SK-N-SH (cell line): ENCODE measurements around the gene FBH1. TPM values are rescaled to one million over a fixed set of nuclear protein-coding genes. Genes with fewer than 3 reads are reported as not detected.

Experiments
- CTCF ChIA-PET: fragments of 300-600, 350-600 bp; formaldehyde crosslinking; extraction: SDS; loops from one replicate; lab custom pipeline; 2021; lab: Yijun Ruan, JAX
- POLR2A ChIA-PET: fragments of 350-600 bp; sonication (Branson Sonifier 250); formaldehyde crosslinking; extraction: SDS; loops from one replicate; lab custom pipeline; 2020; ENCODE audit warnings: antibody characterized with exemption, inconsistent platforms; lab: Yijun Ruan, JAX
- DNase-seq: peaks from one replicate; pipeline ENCODE4 v3.0.0; 2012
- H2AFZ ChIP-seq: fragments of 200-600 bp; sonication (generic); 2 replicates; pipeline ENCODE4 v1.8.1; 2016; ENCODE audit warnings: antibody characterized with exemption, mild to moderate bottlenecking, low read depth
- H3F3A ChIP-seq: fragments of 200-600 bp; sonication (generic); replicated peaks from 2 replicates; pipeline ENCODE3; 2016; ENCODE audit warnings: antibody characterized with exemption, mild to moderate bottlenecking; ENCODE audit not compliant: insufficient read depth
- H3K27ac ChIP-seq, 2 experiments: fragments of 200-500 bp in 1 of 2; fragments of 200-600 bp in 1 of 2; sonication (Bioruptor generic) in 1 of 2; sonication (generic), shearing (Covaris generic) in 1 of 2; 2 replicates each; pipeline versions ENCODE4 v1.5.1 to v1.6.1; 2014 to 2016; ENCODE audit warnings: low read depth in 2 of 2, inconsistent platforms in 1 of 2, low read length in 1 of 2, mild to moderate bottlenecking in 1 of 2, mixed read lengths in 1 of 2
- H3K27me3 ChIP-seq: fragments of 200-600 bp; sonication (generic), shearing (Covaris generic); 2 replicates; pipeline ENCODE4 v1.6.1; 2016; ENCODE audit warnings: mixed run types; ENCODE audit not compliant: insufficient read depth
- H3K36me3 ChIP-seq, 2 experiments: fragments of 200-500 bp in 1 of 2; fragments of 200-600 bp in 1 of 2; sonication (Bioruptor generic) in 1 of 2; sonication (generic) in 1 of 2; replicated peaks in 1 of 2; 2 replicates each; pipeline versions ENCODE3 to v1.5.1; 2014 to 2016; ENCODE audit warnings: low read length in 1 of 2, mild to moderate bottlenecking in 1 of 2; ENCODE audit not compliant: insufficient read depth in 2 of 2, control insufficient read depth in 1 of 2
- H3K4me1 ChIP-seq, 2 experiments: fragments of 200-500 bp in 1 of 2; fragments of 200-600 bp in 1 of 2; sonication (Bioruptor generic) in 1 of 2; sonication (generic), shearing (Covaris generic) in 1 of 2; 2 replicates each; pipeline versions ENCODE4 v1.5.1 to v1.6.1; 2014 to 2016; ENCODE audit warnings: low read depth in 1 of 2, low read length in 1 of 2, mixed run types in 1 of 2; ENCODE audit not compliant: insufficient read depth in 2 of 2, control insufficient read depth in 1 of 2
- H3K4me2 ChIP-seq: fragments of 200-600 bp; sonication (generic), shearing (Covaris generic); 2 replicates; pipeline ENCODE4 v1.6.1; 2017; ENCODE audit warnings: mixed run types
- H3K4me3 ChIP-seq, 2 experiments: fragments of 200-500 bp in 1 of 2; fragments of 200-600 bp in 1 of 2; sonication (Bioruptor generic) in 1 of 2; sonication (generic), shearing (Covaris generic) in 1 of 2; 2 replicates each; pipeline versions ENCODE4 v1.5.1 to v1.8.1; 2014 to 2016; ENCODE audit warnings: low read depth in 2 of 2, inconsistent platforms in 1 of 2, low read length in 1 of 2, mild to moderate bottlenecking in 1 of 2, mixed read lengths in 1 of 2, moderate library complexity in 1 of 2
- H3K79me2 ChIP-seq: fragments of 200-600 bp; sonication (generic); 2 replicates; pipeline ENCODE4 v1.8.1; 2017; ENCODE audit warnings: mild to moderate bottlenecking; ENCODE audit not compliant: insufficient read depth
- H3K9ac ChIP-seq: fragments of 200-600 bp; sonication (generic); 2 replicates; pipeline ENCODE4 v1.6.1; 2017; ENCODE audit warnings: mixed run types
- H3K9me2 ChIP-seq: fragments of 200-600 bp; sonication (generic); 2 replicates; pipeline ENCODE4 v1.6.1; 2017; ENCODE audit warnings: mixed run types
- H3K9me3 ChIP-seq: fragments of 200-600 bp; sonication (generic); 2 replicates; pipeline ENCODE4 v1.6.1; 2017; ENCODE audit warnings: mixed run types, mild to moderate bottlenecking, moderate library complexity
- H4K20me1 ChIP-seq: fragments of 200-600 bp; sonication (generic); 2 replicates; pipeline ENCODE4 v1.6.1; 2017; ENCODE audit warnings: mild to moderate bottlenecking, mixed run types; ENCODE audit not compliant: insufficient read depth
- CHD2 ChIP-seq: fragments of 150-350 bp; IDR thresholded peaks from 2 replicates; pipeline ENCODE4 v1.6.1; 2018; ENCODE audit warnings: low read length; ENCODE audit not compliant: partially characterized antibody
- FOXJ3 ChIP-seq: sonication (generic); formaldehyde crosslinking; IDR thresholded peaks from 2 replicates; pipeline ENCODE4 v1.5.1; 2020; ENCODE audit warnings: mild to moderate bottlenecking, missing genetic modification reagents
- FOXM1 ChIP-seq: IDR thresholded peaks from 2 replicates; pipeline ENCODE4 v1.4.0; 2012; ENCODE audit warnings: low read depth, mild to moderate bottlenecking
- GATA2 ChIP-seq: sonication (generic); formaldehyde crosslinking; IDR thresholded peaks from 2 replicates; pipeline ENCODE4 v1.5.0; 2020; ENCODE audit warnings: mild to moderate bottlenecking, missing genetic modification reagents
- MEF2A ChIP-seq: IDR thresholded peaks from 2 replicates; pipeline ENCODE4 v1.4.0; 2012; ENCODE audit warnings: low read depth, borderline replicate concordance
- NFIC ChIP-seq: IDR thresholded peaks from 2 replicates; pipeline ENCODE4 v1.4.0; 2012; ENCODE audit warnings: borderline replicate concordance
- NRF1 ChIP-seq: IDR thresholded peaks from 2 replicates; pipeline ENCODE4 v1.6.1; 2012; ENCODE audit warnings: low read depth, mild to moderate bottlenecking, low read length
- POLR2AphosphoS5 ChIP-seq: IDR thresholded peaks from 2 replicates; pipeline ENCODE4 v1.6.1; 2012; ENCODE audit warnings: low read depth, low read length
- RAD21 ChIP-seq: IDR thresholded peaks from 2 replicates; pipeline ENCODE4 v1.6.1; 2012; ENCODE audit warnings: mild to moderate bottlenecking, low read length
- RFX5 ChIP-seq: IDR thresholded peaks from 2 replicates; pipeline ENCODE4 v1.6.1; 2012; ENCODE audit warnings: mild to moderate bottlenecking, improper control_type of control experiment, low read length
- RXRA ChIP-seq: IDR thresholded peaks from 2 replicates; pipeline ENCODE4 v1.4.0; 2012; ENCODE audit warnings: low read depth, mild to moderate bottlenecking, borderline replicate concordance
- SIN3A ChIP-seq: IDR thresholded peaks from 2 replicates; pipeline ENCODE4 v1.6.1; 2012; ENCODE audit warnings: low read depth, mild to moderate bottlenecking, low read length, moderate library complexity, borderline replicate concordance
- SMC3 ChIP-seq: IDR thresholded peaks from 2 replicates; pipeline ENCODE4 v1.6.1; 2012; ENCODE audit warnings: low read depth, low read length, improper control_type of control experiment
- TCF12 ChIP-seq: IDR thresholded peaks from 2 replicates; pipeline ENCODE4 v1.4.0; 2012
- TEAD4 ChIP-seq: IDR thresholded peaks from 2 replicates; pipeline ENCODE4 v1.4.0; 2012; ENCODE audit warnings: mild to moderate bottlenecking, borderline replicate concordance; ENCODE audit not compliant: insufficient read depth
- WGBS: methylation state at CpG from one replicate; pipeline ENCODE4 v1.1.6; 2017; ENCODE audit warnings: low lambda C conversion rate; 5-methylcytosine and 5-hydroxymethylcytosine counted together
- polyA plus RNA-seq, 3 experiments: library from polyadenylated mRNA; depleted of rRNA; stranded (reverse); fragments of >200 nt; gene quantifications; 2 replicates each; pipeline ENCODE4 v1.2.3, GENCODE V29; 2012
- TF ChIP-seq, protein P1 (sequence below): IDR thresholded peaks from 2 replicates; pipeline ENCODE4 v1.6.1; 2012; ENCODE audit warnings: mild to moderate bottlenecking, low read depth, low read length, moderate library complexity
- TF ChIP-seq, protein P2 (sequence below): fragments of 200-600 bp; sonication (generic); IDR thresholded peaks from 2 replicates; pipeline ENCODE4 v1.6.1; 2017; ENCODE audit warnings: antibody characterized with exemption, mild to moderate bottlenecking, moderate library complexity
- TF ChIP-seq, protein P3 (sequence below): IDR thresholded peaks from 2 replicates; pipeline ENCODE4 v1.4.0; 2012; ENCODE audit warnings: low read depth, borderline replicate concordance

Gene FBH1
- polyA plus RNA-seq, 1 of the 3 experiments (the other 2 are of a cell fraction) = 60.9 TPM

DNA sequence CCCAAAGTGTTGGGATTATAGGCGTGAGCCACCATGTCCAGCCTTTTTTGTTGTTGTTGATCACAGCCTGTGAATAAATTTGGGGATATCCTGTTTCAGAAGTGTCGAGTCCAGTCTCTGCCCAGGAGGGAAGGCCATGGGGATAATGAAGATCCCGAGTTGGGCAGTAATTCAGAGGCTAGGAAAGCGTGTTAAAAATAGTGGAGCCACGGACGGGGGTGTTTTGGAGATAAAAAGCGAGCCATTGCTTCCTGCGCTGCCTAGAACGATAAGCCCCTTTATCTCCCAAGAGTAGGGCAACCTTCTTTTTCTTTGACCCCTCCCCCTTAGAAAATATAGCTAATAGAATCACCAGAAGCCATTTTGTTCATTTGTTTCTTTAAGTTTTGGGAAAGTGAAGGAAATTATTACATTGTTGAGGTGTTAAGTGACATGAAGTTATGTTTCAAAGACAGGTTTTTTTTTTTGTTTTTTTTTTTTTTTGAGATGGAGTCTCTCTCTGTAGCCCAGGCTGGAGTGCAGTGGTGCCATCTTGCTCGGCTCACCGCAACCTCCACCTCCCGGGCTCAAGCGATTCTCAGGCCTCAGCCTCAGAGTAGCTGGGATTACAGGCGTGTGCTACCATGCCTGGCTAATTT is 44.0 kb downstream of the FBH1 start:
- TF ChIP-seq NFIC (no peak), FOXJ3 (no peak), RFX5 (no peak), TEAD4 (no peak), FOXM1 (no peak), RAD21 (no peak)
- TF ChIP-seq, protein P1, sequence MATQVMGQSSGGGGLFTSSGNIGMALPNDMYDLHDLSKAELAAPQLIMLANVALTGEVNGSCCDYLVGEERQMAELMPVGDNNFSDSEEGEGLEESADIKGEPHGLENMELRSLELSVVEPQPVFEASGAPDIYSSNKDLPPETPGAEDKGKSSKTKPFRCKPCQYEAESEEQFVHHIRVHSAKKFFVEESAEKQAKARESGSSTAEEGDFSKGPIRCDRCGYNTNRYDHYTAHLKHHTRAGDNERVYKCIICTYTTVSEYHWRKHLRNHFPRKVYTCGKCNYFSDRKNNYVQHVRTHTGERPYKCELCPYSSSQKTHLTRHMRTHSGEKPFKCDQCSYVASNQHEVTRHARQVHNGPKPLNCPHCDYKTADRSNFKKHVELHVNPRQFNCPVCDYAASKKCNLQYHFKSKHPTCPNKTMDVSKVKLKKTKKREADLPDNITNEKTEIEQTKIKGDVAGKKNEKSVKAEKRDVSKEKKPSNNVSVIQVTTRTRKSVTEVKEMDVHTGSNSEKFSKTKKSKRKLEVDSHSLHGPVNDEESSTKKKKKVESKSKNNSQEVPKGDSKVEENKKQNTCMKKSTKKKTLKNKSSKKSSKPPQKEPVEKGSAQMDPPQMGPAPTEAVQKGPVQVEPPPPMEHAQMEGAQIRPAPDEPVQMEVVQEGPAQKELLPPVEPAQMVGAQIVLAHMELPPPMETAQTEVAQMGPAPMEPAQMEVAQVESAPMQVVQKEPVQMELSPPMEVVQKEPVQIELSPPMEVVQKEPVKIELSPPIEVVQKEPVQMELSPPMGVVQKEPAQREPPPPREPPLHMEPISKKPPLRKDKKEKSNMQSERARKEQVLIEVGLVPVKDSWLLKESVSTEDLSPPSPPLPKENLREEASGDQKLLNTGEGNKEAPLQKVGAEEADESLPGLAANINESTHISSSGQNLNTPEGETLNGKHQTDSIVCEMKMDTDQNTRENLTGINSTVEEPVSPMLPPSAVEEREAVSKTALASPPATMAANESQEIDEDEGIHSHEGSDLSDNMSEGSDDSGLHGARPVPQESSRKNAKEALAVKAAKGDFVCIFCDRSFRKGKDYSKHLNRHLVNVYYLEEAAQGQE = no peak
- ChIA-PET POLR2A (no interaction called here), CTCF (interaction anchor here (1.2 kb wide), 1 partner anchor 14 kb away, joined by 3 read pairs; no protein-coding TSS in a partner anchor)
- peaks cover 4% of the 10 kb centered on the region for H3F3A ChIP-seq
- H3K9ac ChIP-seq = no peak overlapping the region
- H3K9me2 ChIP-seq = no peaks in the 10 kb centered on the region
- no peaks in the 10 kb centered on the region for H3K4me1 ChIP-seq
- H3K4me3 ChIP-seq = no peak overlapping the region
- no peak overlapping the region for H3K4me2 ChIP-seq
- no peaks in the 10 kb centered on the region for H3K9me3 ChIP-seq
- DNase-seq = no peak
- H4K20me1 ChIP-seq = no peaks in the 10 kb centered on the region
- H3K79me2 ChIP-seq = no peaks in the 10 kb centered on the region
- H3K36me3 ChIP-seq = peaks cover 37 to 66% of the 10 kb centered on the region in 2 experiments
- no peak overlapping the region for H2AFZ ChIP-seq
- H3K27ac ChIP-seq = no peak overlapping the region
- 95% methylated on average over 14 of the region's 14 CpGs for WGBS
- H3K27me3 ChIP-seq = no peaks in the 10 kb centered on the region

DNA sequence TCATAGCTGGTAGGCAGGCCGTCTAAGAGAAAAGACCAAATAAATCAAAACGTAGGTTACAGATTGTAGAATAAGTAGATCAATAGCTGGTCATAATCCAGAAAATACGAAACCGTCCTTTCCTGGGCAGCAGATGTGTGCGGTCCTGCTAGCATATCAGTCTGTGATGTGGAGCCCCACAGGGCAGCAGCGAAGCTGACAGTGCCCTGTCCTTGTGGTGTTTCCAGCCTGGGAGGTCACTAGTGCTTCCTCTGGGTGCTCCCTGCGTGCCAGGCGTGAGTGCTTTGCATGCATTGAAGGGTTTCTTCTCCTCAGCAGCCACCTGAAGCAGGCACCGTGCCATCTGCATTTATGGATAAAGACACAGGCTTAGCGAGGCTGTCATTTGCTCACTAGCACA is 45.6 kb downstream of the FBH1 start:
- CTCF ChIA-PET = interaction anchor here (1.0 kb wide), 1 partner anchor 11 kb away, joined by 3 read pairs; no protein-coding TSS in a partner anchor
- H3K4me2 ChIP-seq = no peak overlapping the region
- peaks cover 22 to 52% of the 10 kb centered on the region in 2 experiments for H3K36me3 ChIP-seq
- WGBS = 94% methylated on average over 9 of the region's 10 CpGs
- H3K9me2 ChIP-seq = no peaks in the 10 kb centered on the region
- no peak overlapping the region for H3K4me3 ChIP-seq
- no peaks in the 10 kb centered on the region for H3K79me2 ChIP-seq
- H3F3A ChIP-seq = no peaks in the 10 kb centered on the region
- no peaks in the 10 kb centered on the region for H3K9me3 ChIP-seq
- no peaks in the 10 kb centered on the region for H4K20me1 ChIP-seq
- no peaks in the 10 kb centered on the region for H3K27me3 ChIP-seq
- no peaks in the 10 kb centered on the region for H3K4me1 ChIP-seq
- H2AFZ ChIP-seq = no peak overlapping the region
- no peak overlapping the region for H3K9ac ChIP-seq
- POLR2A ChIA-PET = no interaction called here
- no peak for DNase-seq
- H3K27ac ChIP-seq = no peak overlapping the region
- TF ChIP-seq POLR2AphosphoS5 = no peak
- TF ChIP-seq NRF1 = no peak
- TF ChIP-seq, protein P2, sequence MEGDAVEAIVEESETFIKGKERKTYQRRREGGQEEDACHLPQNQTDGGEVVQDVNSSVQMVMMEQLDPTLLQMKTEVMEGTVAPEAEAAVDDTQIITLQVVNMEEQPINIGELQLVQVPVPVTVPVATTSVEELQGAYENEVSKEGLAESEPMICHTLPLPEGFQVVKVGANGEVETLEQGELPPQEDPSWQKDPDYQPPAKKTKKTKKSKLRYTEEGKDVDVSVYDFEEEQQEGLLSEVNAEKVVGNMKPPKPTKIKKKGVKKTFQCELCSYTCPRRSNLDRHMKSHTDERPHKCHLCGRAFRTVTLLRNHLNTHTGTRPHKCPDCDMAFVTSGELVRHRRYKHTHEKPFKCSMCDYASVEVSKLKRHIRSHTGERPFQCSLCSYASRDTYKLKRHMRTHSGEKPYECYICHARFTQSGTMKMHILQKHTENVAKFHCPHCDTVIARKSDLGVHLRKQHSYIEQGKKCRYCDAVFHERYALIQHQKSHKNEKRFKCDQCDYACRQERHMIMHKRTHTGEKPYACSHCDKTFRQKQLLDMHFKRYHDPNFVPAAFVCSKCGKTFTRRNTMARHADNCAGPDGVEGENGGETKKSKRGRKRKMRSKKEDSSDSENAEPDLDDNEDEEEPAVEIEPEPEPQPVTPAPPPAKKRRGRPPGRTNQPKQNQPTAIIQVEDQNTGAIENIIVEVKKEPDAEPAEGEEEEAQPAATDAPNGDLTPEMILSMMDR = no peak
- TF ChIP-seq NFIC = no peak
- no peak for TF ChIP-seq GATA2 (CRISPR knock-in tag)
- no peak for TF ChIP-seq MEF2A
- TF ChIP-seq, protein P3, sequence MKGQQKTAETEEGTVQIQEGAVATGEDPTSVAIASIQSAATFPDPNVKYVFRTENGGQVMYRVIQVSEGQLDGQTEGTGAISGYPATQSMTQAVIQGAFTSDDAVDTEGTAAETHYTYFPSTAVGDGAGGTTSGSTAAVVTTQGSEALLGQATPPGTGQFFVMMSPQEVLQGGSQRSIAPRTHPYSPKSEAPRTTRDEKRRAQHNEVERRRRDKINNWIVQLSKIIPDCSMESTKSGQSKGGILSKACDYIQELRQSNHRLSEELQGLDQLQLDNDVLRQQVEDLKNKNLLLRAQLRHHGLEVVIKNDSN = no peak
- TF ChIP-seq SIN3A = no peak
- TF ChIP-seq SMC3 = no peak
- no peak for TF ChIP-seq RAD21
- TF ChIP-seq RXRA = no peak
- TF ChIP-seq TCF12 = no peak
- no peak for TF ChIP-seq RFX5
- no peak for TF ChIP-seq CHD2
